K562 (cell line): ENCODE data around the gene OPRL1. TPM values are rescaled to one million over a fixed set of nuclear protein-coding genes. Genes with fewer than 3 reads are reported as not detected.

Experiments
- ATAC-seq: fragments of 200-7000 bp; cut with Tn5 transposase; 3 replicates; pipeline ENCODE4 v1.9.1; 2020; ENCODE audit warnings: moderate library complexity
- BruUV-seq: library from RNA; stranded (reverse); fragments of 400-500 nt; replicated peaks from 2 replicates; lab custom pipeline; 2021; lab: Mats Ljungman, UMichigan
- CTCF ChIA-PET: fragments of 300-600 bp; formaldehyde crosslinking; extraction: SDS; loops from one replicate; lab custom pipeline; 2021; ENCODE audit warnings: low intra/inter-chr PET ratio; lab: Yijun Ruan, JAX
- POLR2A ChIA-PET: fragments of 300-600, 350-650 bp; sonication (Branson Sonifier 250); formaldehyde crosslinking; extraction: SDS; loops from one replicate; lab custom pipeline; 2021; ENCODE audit warnings: antibody characterized with exemption, inconsistent platforms; lab: Yijun Ruan, JAX
- DNase-seq, 4 experiments: peaks; one replicate each; pipeline versions ENCODE4 v3.0.0 to v3.0.0-alpha.2; 2011 to 2018; ENCODE audit warnings: low spot score in 3 of 4, mixed read lengths in 3 of 4; ENCODE audit errors: extremely low read depth in 1 of 4
- FAIRE-seq: peaks from 2 replicates; lab custom pipeline; 2011; peaks lifted over from hg19 to GRCh38; lab: Jason Lieb, UNC
- H2AFZ ChIP-seq: 2 replicates; pipeline ENCODE4 v1.6.0; 2011; ENCODE audit warnings: low read depth, low read length, control low read depth, inconsistent platforms
- H3K27ac ChIP-seq: fragments of 200-600 bp; 3 replicates; pipeline ENCODE4 v1.8.0; 2011; ENCODE audit warnings: low read depth, mild to moderate bottlenecking, control low read depth, inconsistent platforms, low read length, moderate library complexity, mixed read lengths; ENCODE audit errors: extremely low read depth
- H3K27me3 ChIP-seq, 2 experiments: fragments of 300-600 bp in 1 of 2; 2 replicates in 1 of 2; 3 replicates in 1 of 2; pipeline versions ENCODE4 v1.6.0 to v1.8.0; 2011; ENCODE audit warnings: inconsistent platforms in 2 of 2, low read length in 2 of 2, mild to moderate bottlenecking in 1 of 2, mixed read lengths in 1 of 2, moderate library complexity in 1 of 2; ENCODE audit not compliant: control insufficient read depth in 2 of 2, insufficient read depth in 2 of 2
- H3K36me3 ChIP-seq: fragments of 300-600 bp; 3 replicates; pipeline ENCODE4 v1.8.0; 2011; ENCODE audit warnings: mild to moderate bottlenecking, low read length, inconsistent platforms; ENCODE audit not compliant: control insufficient read depth, insufficient read depth
- H3K4me1 ChIP-seq, 2 experiments: fragments of 200-600 bp in 1 of 2; replicated peaks in 1 of 2; 2 replicates in 1 of 2; 3 replicates in 1 of 2; pipeline versions ENCODE4 v1.5.1 to v1.8.0; 2011; ENCODE audit warnings: inconsistent platforms in 2 of 2, low read length in 2 of 2, mild to moderate bottlenecking in 1 of 2, mixed read lengths in 1 of 2, moderate library complexity in 1 of 2; ENCODE audit not compliant: control insufficient read depth in 2 of 2, insufficient read depth in 2 of 2
- H3K4me2 ChIP-seq: 2 replicates; pipeline ENCODE4 v1.6.1; 2011; ENCODE audit warnings: low read length, control low read depth, inconsistent platforms, mixed read lengths; ENCODE audit not compliant: insufficient read depth
- H3K4me3 ChIP-seq: fragments of 200-600 bp; sonication (generic), shearing (Covaris generic); 2 replicates; pipeline ENCODE4 v1.5.1; 2016; ENCODE audit warnings: control low read depth, inconsistent platforms
- H3K79me2 ChIP-seq: fragments of 200-600 bp; 3 replicates; pipeline ENCODE4 v1.8.0; 2011; ENCODE audit warnings: low read length, inconsistent platforms; ENCODE audit not compliant: control insufficient read depth, insufficient read depth
- H3K9ac ChIP-seq, 2 experiments: 2 replicates each; pipeline versions ENCODE4 v1.6.0 to v1.6.1; 2011; ENCODE audit warnings: low read depth in 2 of 2, low read length in 2 of 2, control low read depth in 1 of 2, inconsistent platforms in 1 of 2, mild to moderate bottlenecking in 1 of 2, mixed read lengths in 1 of 2; ENCODE audit not compliant: insufficient read depth in 1 of 2
- H3K9me1 ChIP-seq: one replicate; pipeline ENCODE4 v1.6.0; 2011; ENCODE audit warnings: inconsistent platforms, mild to moderate bottlenecking, low read length, moderate library complexity; ENCODE audit not compliant: control insufficient read depth, insufficient read depth
- H3K9me3 ChIP-seq: replicated peaks from 2 replicates; pipeline ENCODE4 v1.5.1; 2011; ENCODE audit warnings: low read depth, low read length, inconsistent platforms; ENCODE audit not compliant: control insufficient read depth, insufficient read depth
- H4K20me1 ChIP-seq: replicated peaks from 2 replicates; pipeline ENCODE4 v1.6.1; 2011; ENCODE audit warnings: low read length, inconsistent platforms, mixed read lengths; ENCODE audit not compliant: control insufficient read depth, insufficient read depth
- ARHGAP35 ChIP-seq: fragments of 450-650 bp; IDR thresholded peaks from 2 replicates; pipeline ENCODE4 v1.6.1; 2018; ENCODE audit not compliant: partially characterized antibody
- ARID2 ChIP-seq: fragments of 450-650 bp; IDR thresholded peaks from 2 replicates; pipeline ENCODE4 v1.6.1; 2017; ENCODE audit warnings: antibody characterized with exemption, mild to moderate bottlenecking
- BRD9 ChIP-seq: fragments of 450-650 bp; IDR thresholded peaks from 2 replicates; pipeline ENCODE4 v1.6.1; 2018; ENCODE audit warnings: low read depth; ENCODE audit not compliant: partially characterized antibody
- CHD4 ChIP-seq: fragments of 200-600 bp; sonication (generic); IDR thresholded peaks from 3 replicates; pipeline ENCODE4 v1.6.1; 2012; ENCODE audit warnings: low read depth, mild to moderate bottlenecking, mixed read lengths, low read length, inconsistent platforms; ENCODE audit not compliant: insufficient read depth, insufficient replicate concordance, poor library complexity, severe bottlenecking
- CXXC5 ChIP-seq: fragments of 250-450 bp; sonication (Bioruptor Pico); IDR thresholded peaks from 2 replicates; pipeline ENCODE4 v1.8.0; 2022; ENCODE audit warnings: inconsistent platforms, mild to moderate bottlenecking, moderate library complexity
- GATAD2B ChIP-seq: fragments of 450-650 bp; IDR thresholded peaks from 2 replicates; pipeline ENCODE4 v1.6.1; 2017; ENCODE audit warnings: mild to moderate bottlenecking, borderline replicate concordance
- NUFIP1 ChIP-seq: fragments of 450-650 bp; IDR thresholded peaks from 2 replicates; pipeline ENCODE4 v1.6.1; 2018; ENCODE audit not compliant: partially characterized antibody
- PHTF2 ChIP-seq: fragments of 250-450 bp; sonication (Bioruptor Pico); IDR thresholded peaks from 2 replicates; pipeline ENCODE4 v1.5.0; 2021; ENCODE audit warnings: mild to moderate bottlenecking
- TEAD2 ChIP-seq: fragments of 450-650 bp; IDR thresholded peaks from 2 replicates; pipeline ENCODE4 v1.6.1; 2016; ENCODE audit warnings: missing genetic modification characterization, control low read depth, missing compliant biosample characterization
- TGIF2 ChIP-seq: sonication (generic); formaldehyde crosslinking; IDR thresholded peaks from 2 replicates; pipeline ENCODE4 v1.8.1; 2022; ENCODE audit warnings: mild to moderate bottlenecking, missing genetic modification reagents, moderate library complexity
- WHSC1 ChIP-seq: IDR thresholded peaks from one replicate; pipeline ENCODE4 v1.6.1; 2012; ENCODE audit warnings: low read length, control low read depth, inconsistent platforms
- ZNF175 ChIP-seq: fragments of 200-800 bp; sonication (Bioruptor generic); IDR thresholded peaks from 2 replicates; pipeline ENCODE4 v1.6.1; 2016; ENCODE audit warnings: low read depth, mild to moderate bottlenecking, missing genetic modification characterization, missing compliant biosample characterization
- ZNF23 ChIP-seq: fragments of 250-450 bp; sonication (Bioruptor Pico); IDR thresholded peaks from 2 replicates; pipeline ENCODE4 v1.4.0; 2020; ENCODE audit warnings: mild to moderate bottlenecking
- ZSCAN29 ChIP-seq: fragments of 450-650 bp; IDR thresholded peaks from 2 replicates; pipeline ENCODE4 v1.6.1; 2017
- WGBS: fragments of 100-300 bp; shearing (Covaris generic); methylation state at CpG from one replicate; pipeline ENCODE4 v1.1.6; 2016; ENCODE audit warnings: low coverage, mixed read lengths; ENCODE audit not compliant: insufficient coverage; ENCODE audit errors: missing lambda C conversion rate; 5-methylcytosine and 5-hydroxymethylcytosine counted together
- in situ Hi-C: fragments of 300-500 bp; cut with MboI; formaldehyde crosslinking; loops from 4 replicates; pipeline ENCODE4 v1.15.0; 2018; ENCODE audit warnings: inconsistent platforms, mixed read lengths
- intact Hi-C: fragments of 100-400 bp; cut with micrococcal nuclease; formaldehyde crosslinking; loops from 2 replicates; pipeline ENCODE4 v1.14.2; 2022
- polyA plus RNA-seq, 8 experiments: library from polyadenylated mRNA; depleted of rRNA in 4 of 8; stranded (reverse) in 5 of 8; unstranded in 3 of 8; fragments of >200 nt; fragmentation: Nextera tagmentation in 2 of 8; fragmentation: Illumina TruSeq in 1 of 8; extraction: Ambion mirVana in 2 of 8; extraction: Trizol in 1 of 8; gene quantifications; 2 replicates each; pipeline versions ENCODE4 v1.2.1 to v1.2.3, GENCODE V29; 2011 to 2014; ENCODE audit warnings: inconsistent platforms in 1 of 8, missing spikeins in 1 of 8
- total RNA-seq, 7 experiments: library from RNA; depleted of rRNA in 6 of 7; stranded (reverse); fragments of >200 nt in 6 of 7; fragmentation: Illumina TruSeq in 2 of 7; extraction: Trizol in 2 of 7; gene quantifications; 2 replicates each; pipeline versions ENCODE4 v1.2.1 to v1.2.3, GENCODE V29; 2011 to 2021; ENCODE audit warnings: low replicate concordance in 1 of 7
- TF ChIP-seq, protein P1 (sequence below): fragments of 450-650 bp; IDR thresholded peaks from 2 replicates; pipeline ENCODE4 v1.6.1; 2014; ENCODE audit warnings: low read depth, mild to moderate bottlenecking, moderate library complexity, borderline replicate concordance
- TF ChIP-seq, protein P2 (sequence below): fragments of 200-400 bp; formaldehyde crosslinking; IDR thresholded peaks from 2 replicates; pipeline ENCODE4 v1.6.1; 2017; ENCODE audit warnings: mild to moderate bottlenecking, low read depth, low read length, moderate library complexity

Gene OPRL1
- total and polyA plus RNA-seq, 9 of the 15 experiments (the other 6 are each of a cell fraction or from before 2014, with no cell fraction given), result 0.06 to 0.33 (median 0.11) TPM; not detected in 2

DNA sequence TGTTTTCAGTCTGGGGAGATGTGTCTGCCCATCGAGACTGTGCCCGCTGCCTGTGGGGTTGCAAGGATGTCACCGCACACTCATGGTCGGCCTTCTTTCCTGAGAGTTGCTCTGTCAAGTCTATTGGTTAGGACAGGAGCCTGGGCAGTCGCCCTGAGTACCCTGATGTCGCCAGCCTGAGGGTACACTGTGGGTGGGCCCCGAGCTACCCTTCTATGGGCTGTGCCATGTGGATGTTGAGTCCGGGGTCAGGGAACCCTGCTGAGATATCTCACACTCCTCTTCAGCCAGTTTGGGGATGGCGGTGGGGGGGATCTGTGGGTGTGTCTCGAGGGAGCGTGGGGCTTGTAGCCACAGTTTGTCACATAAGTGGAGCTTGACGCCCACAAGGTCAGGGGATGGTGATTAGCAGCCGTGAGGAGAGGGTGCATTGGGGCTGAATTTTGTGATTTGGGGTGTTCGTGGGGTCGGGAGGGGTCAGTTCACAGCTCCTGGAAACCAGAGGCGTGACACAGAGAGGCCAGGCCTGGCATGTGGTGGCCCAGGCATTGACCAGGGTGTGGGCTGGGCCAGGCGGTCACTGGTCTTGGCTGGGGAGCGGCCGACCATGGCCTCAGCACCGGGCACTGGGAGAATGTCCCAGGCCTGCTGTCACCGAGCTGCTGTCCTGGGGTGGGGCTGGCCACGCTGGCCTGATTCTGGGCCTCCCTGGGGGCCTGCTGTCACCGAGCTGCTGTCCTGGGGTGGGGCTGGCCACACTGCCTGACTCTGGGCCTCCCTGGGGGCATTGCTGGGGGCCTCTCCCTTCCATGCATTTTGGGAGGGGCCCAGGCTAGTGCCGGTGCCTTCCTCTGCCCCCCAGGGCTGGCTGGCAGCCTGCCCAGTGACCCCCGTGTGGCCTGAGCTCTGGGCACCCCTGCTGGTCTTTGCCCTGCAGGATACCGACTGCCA, 29.1 kb downstream of the OPRL1 start:
- Histone ChIP-seq H3K79me2 (no peaks in the 10 kb centered on the region), H3K9me3 (no peaks in the 10 kb centered on the region), H3K4me1 (peaks cover 0 to 43% of the 10 kb centered on the region in 2 experiments; a peak in 3 of 5 replicates), H3K27ac (no peak overlapping the region), H2AFZ (no peak overlapping the region), H4K20me1 (peaks cover 12% of the 10 kb centered on the region; the same call in 1 of the 2 replicates), H3K27me3 (peaks cover 39 to 84% of the 10 kb centered on the region in 2 experiments; a peak in 4 of 5 replicates), H3K9ac (peak overlapping the region in 1 of 2 experiments; percentile 35; a peak in 2 of 4 replicates), H3K9me1 (peaks cover 2% of the 10 kb centered on the region), H3K4me2 (no peak overlapping the region), H3K36me3 (no peaks in the 10 kb centered on the region), H3K4me3 (no peak overlapping the region)
- in situ Hi-C loops, result no loop called here
- ChIA-PET CTCF (no interaction called here), POLR2A (interaction anchor here (0.6 kb wide), 1 partner anchor 25 kb away, joined by 3 read pairs; no protein-coding TSS in a partner anchor)
- TF ChIP-seq GATAD2B (no peak), CHD4 (no peak), TGIF2 (no peak), WHSC1 (no peak), ZSCAN29 (no peak), BRD9 (no peak), ARHGAP35 (no peak), CXXC5 (no peak), ZNF175 (CRISPR knock-in tag) (no peak), ARID2 (no peak), TEAD2 (no peak), ZNF23 (CRISPR knock-in tag) (no peak), PHTF2 (CRISPR knock-in tag) (no peak), NUFIP1 (no peak)
- TF ChIP-seq, protein P1, sequence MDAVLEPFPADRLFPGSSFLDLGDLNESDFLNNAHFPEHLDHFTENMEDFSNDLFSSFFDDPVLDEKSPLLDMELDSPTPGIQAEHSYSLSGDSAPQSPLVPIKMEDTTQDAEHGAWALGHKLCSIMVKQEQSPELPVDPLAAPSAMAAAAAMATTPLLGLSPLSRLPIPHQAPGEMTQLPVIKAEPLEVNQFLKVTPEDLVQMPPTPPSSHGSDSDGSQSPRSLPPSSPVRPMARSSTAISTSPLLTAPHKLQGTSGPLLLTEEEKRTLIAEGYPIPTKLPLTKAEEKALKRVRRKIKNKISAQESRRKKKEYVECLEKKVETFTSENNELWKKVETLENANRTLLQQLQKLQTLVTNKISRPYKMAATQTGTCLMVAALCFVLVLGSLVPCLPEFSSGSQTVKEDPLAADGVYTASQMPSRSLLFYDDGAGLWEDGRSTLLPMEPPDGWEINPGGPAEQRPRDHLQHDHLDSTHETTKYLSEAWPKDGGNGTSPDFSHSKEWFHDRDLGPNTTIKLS, result no peak
- TF ChIP-seq, protein P2, sequence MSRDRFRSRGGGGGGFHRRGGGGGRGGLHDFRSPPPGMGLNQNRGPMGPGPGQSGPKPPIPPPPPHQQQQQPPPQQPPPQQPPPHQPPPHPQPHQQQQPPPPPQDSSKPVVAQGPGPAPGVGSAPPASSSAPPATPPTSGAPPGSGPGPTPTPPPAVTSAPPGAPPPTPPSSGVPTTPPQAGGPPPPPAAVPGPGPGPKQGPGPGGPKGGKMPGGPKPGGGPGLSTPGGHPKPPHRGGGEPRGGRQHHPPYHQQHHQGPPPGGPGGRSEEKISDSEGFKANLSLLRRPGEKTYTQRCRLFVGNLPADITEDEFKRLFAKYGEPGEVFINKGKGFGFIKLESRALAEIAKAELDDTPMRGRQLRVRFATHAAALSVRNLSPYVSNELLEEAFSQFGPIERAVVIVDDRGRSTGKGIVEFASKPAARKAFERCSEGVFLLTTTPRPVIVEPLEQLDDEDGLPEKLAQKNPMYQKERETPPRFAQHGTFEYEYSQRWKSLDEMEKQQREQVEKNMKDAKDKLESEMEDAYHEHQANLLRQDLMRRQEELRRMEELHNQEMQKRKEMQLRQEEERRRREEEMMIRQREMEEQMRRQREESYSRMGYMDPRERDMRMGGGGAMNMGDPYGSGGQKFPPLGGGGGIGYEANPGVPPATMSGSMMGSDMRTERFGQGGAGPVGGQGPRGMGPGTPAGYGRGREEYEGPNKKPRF, result no peak
- no TSS peak for BruUV-seq
- 7% methylated on average over 25 of the region's 26 CpGs for WGBS
- FAIRE-seq (no peak), DNase-seq (no peak), ATAC-seq (no peak)
- intact Hi-C loops, result no loop called here
